ENCODE measurements around the gene GPLD1. TPM values are rescaled to one million over a fixed set of nuclear protein-coding genes. Genes with fewer than 3 reads are reported as not detected.

GPLD1 gene
- total RNA-seq, 1 experiment from 2014 or later, result 1.3 TPM

- Histone ChIP-seq H3K79me2 (ENCODE audit: low read length) (no peaks in the 10 kb centered on the region), H3K27me3 (ENCODE audit: low read length) (no peaks in the 10 kb centered on the region), H3K9me2 (replicated peaks; ENCODE audit: low read length) (no peaks in the 10 kb centered on the region), H3K9ac (ENCODE audit: low read length) (no peak overlapping the region), H2AFZ (ENCODE audit: low read length) (no peak overlapping the region), H4K20me1 (ENCODE audit: low read length) (no peaks in the 10 kb centered on the region), H3K36me3 (ENCODE audit: low read depth, low read length) (no peaks in the 10 kb centered on the region), H3K9me3 (ENCODE audit: low read length) (no peaks in the 10 kb centered on the region), H3K4me1 (ENCODE audit: insufficient read depth, low read length) (no peaks in the 10 kb centered on the region), H3F3A (ENCODE audit: low read length, unreplicated experiment) (no peaks in the 10 kb centered on the region), H3K4me3 (ENCODE audit: low read length) (no peak overlapping the region), H3K4me2 (ENCODE audit: low read length) (no peak overlapping the region), H3K27ac (ENCODE audit: low read length) (no peak overlapping the region)
- BruUV-seq (replicated peaks), result no TSS peak
- ChIA-PET CTCF (no interaction called here), POLR2A (ENCODE audit: unreplicated experiment) (no interaction called here)
- ATAC-seq (no peak), DNase-seq (no peak)
- no peak for TF ChIP-seq EZH2phosphoT487 (IDR thresholded peaks at IDR 0.05; ENCODE audit: borderline replicate concordance, low read length)
- TF ChIP-seq CTCF (conservative IDR thresholded peaks at IDR 0.05; ENCODE audit: low read depth, low read length), result no peak
- TF ChIP-seq EZH2 (IDR thresholded peaks at IDR 0.05; ENCODE audit: low read length, unreplicated experiment), result no peak
- intact Hi-C loops (cut with micrococcal nuclease), result no loop called here
Measured at GRCh38 chr6:24486065-24486464, 3.3 kb downstream of the GPLD1 start.

- no peak for TF ChIP-seq EZH2 (IDR thresholded peaks at IDR 0.05; ENCODE audit: low read length, unreplicated experiment)
- TF ChIP-seq CTCF (conservative IDR thresholded peaks at IDR 0.05; ENCODE audit: low read depth, low read length), result no peak
- no peak for TF ChIP-seq EZH2phosphoT487 (IDR thresholded peaks at IDR 0.05; ENCODE audit: borderline replicate concordance, low read length)
- POLR2A ChIA-PET (ENCODE audit: unreplicated experiment), result no interaction called here
- Histone ChIP-seq H3K4me2 (ENCODE audit: low read length) (no peak overlapping the region), H3K4me1 (ENCODE audit: insufficient read depth, low read length) (no peaks in the 10 kb centered on the region), H3K36me3 (ENCODE audit: low read depth, low read length) (no peaks in the 10 kb centered on the region), H3K9me2 (replicated peaks; ENCODE audit: low read length) (no peaks in the 10 kb centered on the region), H4K20me1 (ENCODE audit: low read length) (no peaks in the 10 kb centered on the region), H3K9ac (ENCODE audit: low read length) (no peak overlapping the region), H3K27ac (ENCODE audit: low read length) (no peak overlapping the region), H2AFZ (ENCODE audit: low read length) (no peak overlapping the region), H3K27me3 (ENCODE audit: low read length) (no peaks in the 10 kb centered on the region), H3F3A (ENCODE audit: low read length, unreplicated experiment) (no peaks in the 10 kb centered on the region), H3K79me2 (ENCODE audit: low read length) (no peaks in the 10 kb centered on the region), H3K9me3 (ENCODE audit: low read length) (no peaks in the 10 kb centered on the region), H3K4me3 (ENCODE audit: low read length) (no peak overlapping the region)
- intact Hi-C loops (cut with micrococcal nuclease), result no loop called here
- CTCF ChIA-PET, result no interaction called here
- DNase-seq, result no peak
- no TSS peak for BruUV-seq (replicated peaks)
- ATAC-seq, result no peak
Measured at GRCh38 chr6:24484657-24485323, 4.6 kb downstream of the GPLD1 start.

- no peak for ATAC-seq
- CTCF ChIA-PET, result no interaction called here
Measured at GRCh38 chr6:24481449-24481848, 7.9 kb downstream of the GPLD1 start.

More at GRCh38 chr6:24481449-24481848, 7.9 kb downstream of the GPLD1 start:
- no peak for DNase-seq
- no TSS peak for BruUV-seq (replicated peaks)
- TF ChIP-seq CTCF (conservative IDR thresholded peaks at IDR 0.05; ENCODE audit: low read depth, low read length) (no peak), EZH2phosphoT487 (IDR thresholded peaks at IDR 0.05; ENCODE audit: borderline replicate concordance, low read length) (no peak), EZH2 (IDR thresholded peaks at IDR 0.05; ENCODE audit: low read length, unreplicated experiment) (no peak)
- H3K4me2 ChIP-seq (ENCODE audit: low read length), result no peak overlapping the region
- POLR2A ChIA-PET (ENCODE audit: unreplicated experiment), result no interaction called here
- H3K4me3 ChIP-seq (ENCODE audit: low read length), result no peak overlapping the region
- H3K27ac ChIP-seq (ENCODE audit: low read length), result no peak overlapping the region
- no peaks in the 10 kb centered on the region for H3K27me3 ChIP-seq (ENCODE audit: low read length)
- no peaks in the 10 kb centered on the region for H3K4me1 ChIP-seq (ENCODE audit: insufficient read depth, low read length)
- H4K20me1 ChIP-seq (ENCODE audit: low read length), result no peaks in the 10 kb centered on the region
- no peaks in the 10 kb centered on the region for H3K79me2 ChIP-seq (ENCODE audit: low read length)
- H3K9me3 ChIP-seq (ENCODE audit: low read length), result no peaks in the 10 kb centered on the region
- intact Hi-C loops (cut with micrococcal nuclease), result no loop called here
- H3K36me3 ChIP-seq (ENCODE audit: low read depth, low read length), result no peaks in the 10 kb centered on the region
- no peak overlapping the region for H3K9ac ChIP-seq (ENCODE audit: low read length)
- H2AFZ ChIP-seq (ENCODE audit: low read length), result no peak overlapping the region
- no peaks in the 10 kb centered on the region for H3K9me2 ChIP-seq (replicated peaks; ENCODE audit: low read length)
- H3F3A ChIP-seq (ENCODE audit: low read length, unreplicated experiment), result no peaks in the 10 kb centered on the region
